GM19397 (cell line): ENCODE measurements around the gene BRWD1.

ENCODE experiments used
- ATAC-seq: cut with Tn5 transposase; IDR thresholded peaks from one replicate; pipeline ENCODE4 v1.9.1; 2021; ENCODE audit warnings: mild to moderate bottlenecking, moderate library complexity; ENCODE audit not compliant: unreplicated experiment

Gene BRWD1

DNA sequence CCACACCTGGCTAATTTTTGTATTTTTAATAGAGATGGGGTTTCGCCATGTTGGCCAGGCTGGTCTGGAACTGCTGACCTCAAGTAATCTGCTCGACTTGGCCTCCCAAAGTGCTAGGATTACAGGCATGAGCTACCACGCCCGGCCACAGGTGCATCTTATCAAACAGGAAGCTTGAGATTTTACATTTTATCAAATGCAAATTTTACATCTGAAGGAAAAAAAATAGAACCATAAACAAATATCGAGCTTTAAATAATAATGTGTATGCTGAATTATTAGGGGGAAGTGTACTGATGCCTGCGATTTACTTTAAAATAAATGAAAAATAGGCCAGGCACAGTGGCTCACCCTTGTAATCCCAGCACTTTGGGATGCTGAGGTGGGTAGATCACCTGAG lies 16.6 kb upstream of the BRWD1 start:
- no peak for ATAC-seq

DNA sequence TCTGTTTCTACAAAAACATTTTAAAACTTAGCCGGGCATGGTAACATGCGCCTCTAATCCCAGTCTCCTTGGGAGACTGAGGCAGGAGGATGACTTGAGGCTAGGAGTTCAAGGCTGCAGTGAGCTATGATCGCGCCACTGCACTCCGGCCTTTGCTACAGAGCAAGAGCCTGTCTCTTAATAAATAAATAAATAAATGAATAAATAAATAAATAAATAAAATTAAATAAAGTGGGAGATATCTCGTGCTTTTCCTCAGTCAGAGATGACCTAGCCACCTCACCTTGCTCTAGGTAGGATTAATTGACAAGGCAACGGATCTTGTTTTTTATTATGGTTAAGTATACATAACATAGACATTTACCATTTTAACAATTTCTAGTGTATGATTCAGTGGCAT lies 14.3 kb upstream of the BRWD1 start:
- no peak for ATAC-seq

DNA sequence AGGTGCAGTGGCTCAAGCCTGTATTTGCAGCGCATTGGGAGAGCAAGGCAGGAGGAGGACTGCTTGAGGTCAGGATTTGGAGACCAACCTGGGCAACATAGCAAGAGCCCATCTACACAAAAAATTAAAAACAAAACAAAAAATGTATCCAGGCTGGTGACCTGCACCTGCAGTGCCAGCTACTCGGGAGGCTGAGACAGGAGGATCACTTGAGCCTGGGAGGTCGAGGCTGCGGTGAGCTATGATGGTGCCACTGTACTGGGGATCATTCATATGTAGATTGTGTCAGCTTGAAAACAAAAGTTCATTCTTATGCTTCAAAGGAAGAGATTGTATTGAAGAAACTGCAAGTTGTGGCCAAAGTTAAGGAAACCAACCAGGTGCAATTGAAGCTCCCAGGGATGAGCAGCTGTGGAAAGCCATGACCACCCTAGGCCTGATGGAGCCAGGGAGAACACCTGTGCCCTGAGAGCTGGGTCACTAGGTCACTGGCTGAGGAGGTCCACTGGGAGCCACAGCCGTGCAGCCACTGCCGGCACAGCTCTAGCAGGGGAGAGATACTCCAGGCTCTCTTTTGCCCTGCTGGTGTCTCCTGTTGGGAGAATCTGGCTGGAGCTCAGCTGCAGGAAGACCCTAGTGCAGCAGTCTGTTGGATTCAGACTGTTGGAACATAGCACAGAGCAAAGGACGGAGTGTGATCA lies 13.3 kb upstream of the BRWD1 start:
- no peak for ATAC-seq

DNA sequence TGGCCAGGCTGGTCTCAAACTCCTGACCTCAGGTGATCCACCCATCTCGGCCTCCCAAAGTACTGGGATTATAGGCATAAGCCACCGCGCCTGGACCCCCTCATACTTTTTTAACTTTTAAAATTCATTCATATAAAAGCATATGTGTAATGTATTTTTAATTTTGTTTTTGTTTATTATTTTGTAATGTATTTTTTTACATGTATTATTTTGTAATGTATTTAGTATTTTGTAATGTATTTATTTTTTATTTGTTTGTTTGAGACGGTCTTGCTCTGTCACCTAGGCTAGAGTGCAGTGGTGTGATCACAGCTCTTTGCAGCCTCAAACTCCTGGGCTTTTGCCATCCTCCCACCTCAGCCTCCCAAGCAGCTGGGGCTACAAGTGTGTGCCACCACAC lies 12.0 kb upstream of the BRWD1 start:
- ATAC-seq = no peak

DNA sequence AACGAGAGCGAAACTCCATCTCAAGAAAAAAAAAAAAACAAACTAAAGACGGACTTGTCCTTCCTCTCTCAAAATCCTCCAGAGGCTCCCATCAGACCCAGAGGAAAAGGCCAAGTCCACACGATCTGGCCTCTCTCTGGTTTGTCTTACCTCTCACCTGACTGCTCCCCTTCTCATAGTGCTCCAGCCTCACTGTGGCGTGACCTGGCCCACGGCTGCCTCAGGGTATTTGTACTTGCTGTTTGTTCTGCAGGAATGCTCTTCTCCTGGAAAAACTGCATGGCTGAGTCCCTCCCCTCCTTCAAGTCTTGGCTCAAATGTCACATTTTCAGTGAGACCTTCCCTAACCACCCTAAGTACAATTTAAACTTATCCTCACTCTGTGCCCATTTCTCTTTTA lies 8.0 kb upstream of the BRWD1 start:
- no peak for ATAC-seq

DNA sequence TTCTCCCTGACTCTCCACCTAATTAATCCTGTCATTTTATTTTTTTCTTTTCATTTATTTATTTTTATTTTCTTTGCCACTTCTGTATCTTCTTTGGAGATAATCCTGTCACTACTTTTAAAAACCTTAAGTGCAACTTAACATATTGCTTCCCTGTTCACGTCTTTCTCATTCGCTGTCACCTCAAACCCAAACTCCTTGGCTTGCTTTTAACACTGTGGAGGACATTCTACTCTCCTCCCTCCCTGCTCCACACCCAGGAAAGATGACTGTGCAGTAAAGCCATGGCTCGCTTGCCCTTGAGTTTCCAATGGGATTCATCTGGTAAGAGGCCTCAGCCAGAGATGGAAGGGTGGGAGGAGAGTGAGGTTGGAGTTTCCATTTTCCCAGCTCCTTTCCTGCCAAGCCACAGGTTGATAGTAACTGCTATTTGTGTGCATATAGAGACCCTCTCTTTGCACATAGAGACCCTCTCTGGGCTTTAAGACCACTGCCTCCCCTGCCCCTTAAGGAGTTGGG lies 6.4 kb upstream of the BRWD1 start:
- no peak for ATAC-seq

DNA sequence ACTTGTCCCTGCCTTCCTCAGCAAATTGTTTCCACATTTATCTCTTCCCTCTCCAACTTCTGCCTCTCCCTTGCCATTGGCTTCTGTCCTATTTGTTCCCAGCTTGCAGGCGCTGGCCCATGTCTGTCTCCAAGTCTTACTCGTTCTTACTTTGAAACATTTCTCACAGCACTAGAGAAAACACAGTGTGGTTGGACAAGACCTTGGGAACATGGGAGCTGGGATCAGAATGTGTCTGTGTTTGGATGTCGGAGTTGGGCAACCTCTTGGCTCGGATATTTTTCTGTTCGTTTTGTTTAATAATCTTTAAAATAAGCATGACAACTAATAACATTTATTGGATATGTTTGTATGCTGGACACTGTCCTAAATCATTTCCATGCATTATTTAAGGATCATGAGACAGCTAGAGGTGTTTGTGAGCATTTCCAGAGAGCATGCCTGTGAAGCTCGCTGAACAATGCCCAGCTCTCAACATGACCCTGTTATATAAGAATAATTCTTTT lies 5.9 kb upstream of the BRWD1 start:
- no peak for ATAC-seq

DNA sequence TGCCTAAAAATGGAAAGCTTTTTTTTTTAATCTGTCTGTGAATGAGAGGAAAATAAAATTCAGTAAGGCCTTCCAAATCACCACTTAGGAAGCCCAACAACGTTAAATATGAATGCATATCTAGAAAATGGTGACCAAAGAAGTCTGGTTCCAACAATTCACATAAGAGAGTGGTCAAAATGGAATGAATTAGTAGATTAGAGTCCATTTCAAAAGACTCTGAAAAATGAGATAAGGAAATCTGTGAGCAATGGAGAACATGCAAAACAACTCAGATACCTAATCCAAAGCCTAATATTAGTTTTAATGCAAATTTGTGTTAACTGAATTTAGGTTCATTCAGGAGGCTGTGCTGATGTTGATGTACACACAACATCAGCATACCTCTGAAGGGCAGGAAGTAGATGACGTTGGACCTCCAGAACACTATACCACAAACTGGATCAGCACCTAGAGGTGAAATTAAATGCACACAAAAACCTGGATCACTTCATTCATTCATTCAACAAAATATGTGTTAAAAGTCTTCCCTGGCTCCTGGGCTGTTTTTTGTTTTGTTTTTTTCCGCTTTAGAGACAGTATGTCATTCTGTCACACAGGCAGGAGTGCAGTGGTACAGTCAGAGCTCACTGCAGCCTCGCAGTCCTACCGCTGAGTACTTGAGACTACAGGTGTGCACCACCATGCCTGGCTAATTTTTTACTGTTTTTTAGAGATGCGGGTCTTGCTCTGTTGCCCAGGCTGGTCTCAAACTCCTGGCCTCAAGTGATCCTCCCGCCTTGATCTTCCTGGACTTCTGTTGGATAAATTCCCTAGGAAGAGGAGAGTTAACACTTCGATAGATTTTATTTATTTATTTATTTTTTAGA lies 4.9 kb upstream of the BRWD1 start:
- no peak for ATAC-seq

DNA sequence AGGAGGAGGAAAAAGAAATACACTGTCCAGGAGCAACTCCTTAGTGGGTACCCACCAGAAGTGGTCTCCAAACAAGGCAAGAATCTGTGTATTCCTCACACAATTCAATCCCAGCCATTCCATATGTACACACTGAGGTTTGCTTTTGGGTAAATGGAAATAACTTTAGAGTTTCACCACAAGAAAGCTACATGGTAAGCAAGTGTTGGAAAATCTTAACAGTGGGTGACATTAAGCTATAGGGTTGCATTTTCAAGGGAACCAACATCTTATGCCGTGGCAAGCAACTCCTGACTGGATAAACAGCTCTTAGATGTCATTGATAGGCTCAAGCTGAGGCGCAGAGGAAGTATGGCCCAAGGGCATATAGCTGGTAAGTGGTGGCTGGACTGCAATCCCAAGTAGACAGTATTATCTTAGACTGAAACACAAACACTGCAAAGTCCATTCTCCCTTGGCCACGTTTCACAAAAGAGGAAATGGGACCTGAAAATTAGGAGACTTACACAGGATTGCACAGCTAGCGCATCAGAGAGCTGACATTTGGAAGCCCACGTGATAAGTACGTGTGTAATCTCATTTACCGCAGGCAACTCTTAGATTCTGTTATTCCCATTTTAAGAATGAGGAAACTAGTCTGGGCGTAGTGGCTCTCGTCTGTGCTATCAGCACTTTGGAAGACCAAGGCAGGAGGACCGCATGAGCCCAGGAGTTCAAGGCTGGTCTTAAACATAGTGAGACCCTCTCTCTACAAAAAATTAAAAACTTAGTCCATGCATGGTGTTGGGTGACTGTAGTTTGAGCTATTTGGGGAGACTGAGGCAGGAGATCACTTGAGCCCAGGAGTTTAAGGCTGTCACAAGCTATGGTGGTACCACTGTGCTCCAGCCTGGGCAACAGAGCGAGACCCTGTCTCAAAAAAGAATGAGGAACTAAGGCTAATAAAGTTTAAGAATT lies 4.0 kb upstream of the BRWD1 start:
- ATAC-seq = no peak

DNA sequence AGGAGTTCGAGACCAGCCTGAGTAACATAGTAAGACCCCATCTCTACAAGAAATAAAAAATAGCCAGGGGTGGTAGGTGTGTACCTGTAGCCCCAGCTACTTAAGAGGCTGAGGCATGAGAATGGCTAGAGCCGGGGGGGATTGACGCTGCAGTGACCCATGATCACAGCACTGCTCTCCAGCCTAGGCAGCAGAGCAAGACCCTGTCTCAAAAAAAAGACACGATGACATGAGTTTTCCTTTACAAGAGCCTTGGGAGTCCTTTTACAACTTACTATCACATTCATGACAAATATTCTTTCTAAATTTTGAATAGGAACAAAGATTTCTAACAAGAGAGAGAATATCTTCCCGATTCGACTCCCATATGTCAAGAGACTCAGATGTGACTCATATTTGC lies 3.3 kb upstream of the BRWD1 start:
- ATAC-seq = no peak

DNA sequence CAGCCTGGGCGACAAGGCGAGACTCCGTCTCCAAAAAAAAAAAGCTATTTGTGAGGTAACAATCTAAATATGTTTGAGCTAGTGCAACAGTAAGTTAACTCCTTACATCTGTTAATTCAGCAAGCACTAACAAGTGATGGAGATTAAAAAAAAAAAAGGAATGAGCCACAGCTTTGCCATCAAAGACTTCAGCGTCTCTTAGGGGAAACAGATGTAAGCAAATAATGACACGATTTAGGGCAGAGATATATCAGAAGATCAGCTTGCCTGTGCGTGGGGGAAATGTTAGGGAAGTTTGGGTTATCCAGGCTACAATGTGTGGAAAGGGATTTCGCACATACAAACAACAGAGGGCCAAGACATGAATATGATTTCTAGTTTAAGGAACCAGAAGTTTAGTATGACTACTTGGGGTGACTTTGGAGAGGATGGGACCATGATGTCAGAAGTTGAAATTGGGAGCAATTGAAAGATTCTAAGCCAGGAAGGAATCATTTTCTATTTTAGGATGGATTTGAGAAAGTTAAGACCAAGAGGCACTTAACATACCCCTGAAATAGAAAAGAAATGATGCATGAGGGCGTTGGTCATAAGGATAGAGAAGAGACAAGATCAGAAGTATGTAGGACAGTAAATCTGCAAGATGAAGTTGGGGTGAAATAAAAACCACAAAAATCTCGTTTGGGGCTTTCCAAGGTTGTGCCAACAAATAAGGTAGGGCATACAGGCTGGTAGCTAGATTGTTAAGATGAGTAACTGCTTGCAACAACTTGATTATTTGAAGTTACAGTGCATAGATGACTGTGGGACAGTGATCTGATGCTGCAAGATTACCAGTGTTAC lies 2.4 kb upstream of the BRWD1 start:
- ATAC-seq = no peak

DNA sequence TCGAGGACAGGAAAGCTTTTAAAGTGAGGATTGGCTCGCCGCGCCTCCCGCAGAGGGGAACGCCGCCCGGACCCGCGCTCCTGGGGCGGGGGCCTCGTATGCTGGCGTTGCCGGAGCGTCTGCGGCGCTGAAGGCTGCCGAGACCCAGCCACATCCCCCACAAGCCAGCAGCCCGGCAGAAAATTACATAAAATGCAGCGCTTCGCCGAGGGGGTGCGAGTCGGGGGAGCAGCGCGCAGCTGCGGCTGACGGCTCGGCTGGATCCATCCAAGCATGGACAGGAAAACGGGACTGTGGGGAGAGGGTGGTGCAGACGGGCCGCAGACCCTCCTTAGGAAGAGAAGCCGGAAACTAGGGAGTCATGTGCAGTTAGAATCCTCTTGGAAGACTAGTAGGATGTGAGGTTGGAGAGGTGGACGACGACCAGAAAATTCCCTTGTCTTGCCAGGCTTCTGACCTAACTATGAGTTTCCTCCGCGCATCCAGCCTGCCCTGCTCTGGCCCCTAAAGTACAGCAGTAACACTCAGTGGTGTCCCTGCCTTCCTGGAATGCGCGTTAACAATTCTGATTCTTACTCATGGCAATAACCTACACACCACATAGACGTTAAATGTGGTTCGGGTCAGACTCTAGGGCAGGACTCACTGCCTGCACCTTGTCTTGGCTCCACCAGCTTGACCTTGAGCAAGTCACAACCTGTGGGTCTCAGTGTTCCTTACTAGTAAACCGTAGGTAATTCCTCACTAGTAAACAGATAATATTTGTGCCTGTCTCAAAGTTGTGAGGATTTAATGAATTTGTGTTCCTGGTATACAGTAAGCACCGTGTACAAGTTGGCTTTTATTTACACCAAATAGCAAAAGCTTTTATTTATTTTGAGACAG lies 953 bp upstream of the BRWD1 start:
- peak; percentile 6 for ATAC-seq

DNA sequence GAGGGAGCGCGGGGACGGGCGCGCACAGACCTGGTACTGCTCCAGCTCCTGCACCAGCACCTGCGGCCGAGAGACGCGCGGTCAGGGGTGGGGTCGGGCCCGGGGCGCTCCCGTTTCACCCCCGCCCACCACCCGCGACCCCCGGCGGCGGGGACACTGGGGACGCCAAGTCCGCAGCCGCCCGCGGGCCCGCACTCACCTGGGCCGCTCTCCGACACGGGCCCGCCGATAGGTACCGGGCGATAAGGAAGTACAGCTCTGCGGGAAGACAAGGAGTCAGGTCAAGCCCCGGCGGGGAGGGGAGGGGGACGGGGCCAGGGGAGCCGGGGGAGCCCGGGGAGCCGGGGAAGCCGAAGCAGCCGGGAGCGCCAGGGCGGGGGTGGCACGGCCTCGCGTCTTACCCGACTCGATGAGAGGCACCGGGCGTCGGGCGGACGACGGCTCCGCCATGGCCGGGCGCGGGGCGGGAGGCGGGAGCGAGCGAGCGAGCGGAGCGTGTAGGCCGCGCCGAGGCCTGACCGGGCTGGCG lies 326 bp downstream of the BRWD1 start:
- peak; percentile 6 for ATAC-seq

DNA sequence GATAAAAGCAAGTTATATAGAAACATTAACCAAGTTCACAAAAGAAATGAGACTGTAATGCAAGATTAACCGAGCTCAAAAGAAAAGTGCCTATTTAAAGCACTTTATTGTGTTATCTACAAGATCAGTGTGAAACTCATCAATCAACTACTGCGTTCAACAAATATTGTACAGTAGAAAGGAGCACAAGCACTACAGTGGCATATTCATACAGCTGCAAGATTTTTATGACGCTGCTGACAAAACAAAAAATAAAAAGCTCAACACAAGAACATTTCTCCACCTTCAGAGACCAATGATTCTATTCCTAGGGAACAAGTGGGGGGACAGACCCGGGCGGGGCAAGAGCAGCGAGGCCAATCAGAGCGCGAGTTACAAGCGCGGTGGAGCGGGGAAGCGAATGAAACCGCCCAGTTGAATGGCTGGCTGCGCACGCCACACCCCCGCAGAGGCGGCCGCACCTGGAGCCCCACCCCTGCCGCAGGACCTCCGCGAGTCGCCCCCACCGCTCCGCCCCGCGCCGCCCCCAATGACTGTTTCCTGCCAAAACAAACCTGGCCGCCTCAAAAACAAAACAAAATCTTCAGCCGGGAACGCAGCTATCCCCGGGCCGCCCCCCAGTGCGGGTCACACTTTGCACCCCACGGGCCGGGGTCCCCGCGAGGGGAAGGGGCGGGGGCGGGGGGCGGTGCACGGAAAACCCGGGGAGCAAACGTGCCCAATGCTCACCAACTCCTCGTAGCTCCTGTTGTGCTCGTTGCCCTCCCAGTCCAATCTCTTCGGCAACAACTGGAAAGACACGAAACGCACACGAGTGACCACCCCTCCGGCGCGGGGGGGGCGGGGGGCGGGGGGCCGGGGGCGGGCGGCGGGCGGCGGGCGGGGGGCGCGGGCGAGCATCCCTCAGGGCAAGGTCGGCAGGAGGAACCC lies 1.1 kb downstream of the BRWD1 start:
- ATAC-seq = peak; percentile 66

DNA sequence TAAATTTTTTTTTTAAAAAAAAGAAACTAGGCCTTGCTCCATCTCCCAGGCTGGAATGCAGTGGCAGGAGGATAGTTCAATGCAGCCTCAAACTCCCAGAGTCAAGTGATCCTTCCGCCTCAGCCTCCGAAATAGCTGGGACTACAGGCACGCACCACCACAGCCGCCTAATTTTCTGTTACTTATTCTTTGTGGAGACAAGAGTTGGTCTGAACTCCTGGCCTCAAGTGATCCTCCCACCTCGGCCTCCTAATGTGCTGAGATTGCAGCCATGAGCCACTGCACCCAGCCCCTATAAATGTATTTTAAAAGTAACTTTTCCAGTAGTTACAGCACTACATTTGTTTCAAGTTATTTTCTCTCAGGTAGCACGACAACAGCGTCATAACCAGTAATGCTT lies 2.3 kb downstream of the BRWD1 start:
- ATAC-seq = no peak

DNA sequence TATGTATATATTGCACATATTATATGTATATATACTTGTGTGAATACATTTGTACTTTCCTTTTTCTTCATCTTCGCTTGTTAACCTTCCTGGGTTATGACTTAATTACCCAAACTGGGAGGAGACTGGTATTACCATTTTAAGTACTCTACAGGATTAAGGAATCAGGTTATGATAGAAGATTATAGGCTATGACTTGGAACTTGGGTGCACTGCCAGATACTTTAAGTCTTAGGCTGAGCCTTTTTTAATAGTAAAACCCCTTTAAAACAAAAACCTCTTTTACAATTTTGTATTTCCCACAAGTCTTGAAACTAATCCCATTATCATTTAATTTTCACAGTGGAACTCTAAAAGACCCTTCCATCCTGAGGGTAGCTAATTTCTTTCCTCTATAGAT lies 6.0 kb downstream of the BRWD1 start:
- ATAC-seq = no peak

DNA sequence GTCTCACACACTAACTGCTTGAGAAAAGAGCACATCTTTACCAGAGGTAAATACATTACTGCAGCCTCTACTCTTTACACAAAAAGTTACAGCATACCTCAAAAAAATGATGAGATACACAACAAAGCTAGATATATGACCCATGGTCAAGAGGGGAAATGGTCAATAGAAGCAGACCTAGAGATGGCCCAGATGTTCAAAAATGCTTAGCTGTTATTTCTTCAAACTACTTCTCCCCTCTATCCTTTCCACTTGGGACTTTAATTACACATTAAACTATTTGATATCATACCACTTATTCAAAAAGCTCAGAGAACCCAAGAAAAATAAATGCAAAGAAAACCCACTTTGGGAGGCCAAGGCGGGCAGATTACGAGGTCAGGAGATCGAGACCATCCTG lies 12.8 kb downstream of the BRWD1 start:
- ATAC-seq = no peak

DNA sequence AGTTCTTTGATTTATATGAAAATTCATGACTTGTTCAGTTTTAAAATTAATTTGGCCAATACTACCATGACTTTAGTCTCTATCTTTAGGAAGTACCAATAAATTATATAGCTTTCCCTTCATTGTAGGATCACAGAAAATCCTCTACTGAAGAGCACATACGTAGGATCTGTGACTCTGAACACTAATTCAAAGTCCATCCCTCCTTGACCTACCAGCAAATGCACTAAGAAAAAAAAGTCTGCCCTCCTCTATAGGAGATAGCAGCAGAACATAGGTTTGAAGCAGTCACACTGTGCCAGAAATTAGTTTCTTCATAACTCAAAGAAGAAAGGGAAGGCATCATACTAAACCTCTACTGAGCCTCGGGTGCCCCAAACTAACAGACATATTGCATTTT lies 16.5 kb downstream of the BRWD1 start:
- no peak for ATAC-seq
